Measurements from ENCODE around the gene PRDM16.

DNA sequence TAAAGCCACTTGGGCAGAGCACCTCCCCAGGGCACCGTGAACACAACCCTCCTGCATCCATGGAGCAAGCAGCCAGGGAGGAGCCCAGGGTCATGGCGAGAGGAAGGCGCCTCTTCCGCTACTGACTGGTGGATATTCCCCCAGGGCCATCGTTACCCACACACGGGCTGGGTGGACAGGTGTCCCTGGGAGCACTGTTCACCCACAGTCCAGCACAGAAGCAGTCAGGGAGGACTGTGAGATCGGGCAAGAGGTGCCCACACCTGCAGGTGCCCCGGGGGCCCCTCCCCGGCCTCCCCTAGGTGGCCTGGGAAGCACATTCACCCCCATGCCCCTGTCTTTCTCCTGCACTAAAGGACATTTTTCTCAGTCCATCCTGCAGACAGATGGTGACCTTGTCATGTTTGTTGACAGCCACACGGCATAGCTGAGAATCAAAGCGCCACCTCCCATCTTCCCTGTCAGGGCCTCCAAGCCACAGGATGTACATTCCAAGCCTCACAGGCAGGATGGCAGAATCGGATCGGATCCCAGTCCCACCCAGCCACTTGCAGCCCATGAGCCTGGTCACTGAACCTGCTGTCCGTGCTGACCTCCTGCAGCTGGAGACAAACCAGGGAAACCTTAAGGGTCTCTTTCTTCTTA lies 160.2 kb downstream of the PRDM16 start:
- TF ChIP-seq, protein P1, sequence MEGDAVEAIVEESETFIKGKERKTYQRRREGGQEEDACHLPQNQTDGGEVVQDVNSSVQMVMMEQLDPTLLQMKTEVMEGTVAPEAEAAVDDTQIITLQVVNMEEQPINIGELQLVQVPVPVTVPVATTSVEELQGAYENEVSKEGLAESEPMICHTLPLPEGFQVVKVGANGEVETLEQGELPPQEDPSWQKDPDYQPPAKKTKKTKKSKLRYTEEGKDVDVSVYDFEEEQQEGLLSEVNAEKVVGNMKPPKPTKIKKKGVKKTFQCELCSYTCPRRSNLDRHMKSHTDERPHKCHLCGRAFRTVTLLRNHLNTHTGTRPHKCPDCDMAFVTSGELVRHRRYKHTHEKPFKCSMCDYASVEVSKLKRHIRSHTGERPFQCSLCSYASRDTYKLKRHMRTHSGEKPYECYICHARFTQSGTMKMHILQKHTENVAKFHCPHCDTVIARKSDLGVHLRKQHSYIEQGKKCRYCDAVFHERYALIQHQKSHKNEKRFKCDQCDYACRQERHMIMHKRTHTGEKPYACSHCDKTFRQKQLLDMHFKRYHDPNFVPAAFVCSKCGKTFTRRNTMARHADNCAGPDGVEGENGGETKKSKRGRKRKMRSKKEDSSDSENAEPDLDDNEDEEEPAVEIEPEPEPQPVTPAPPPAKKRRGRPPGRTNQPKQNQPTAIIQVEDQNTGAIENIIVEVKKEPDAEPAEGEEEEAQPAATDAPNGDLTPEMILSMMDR (IDR thresholded peaks at IDR 0.05; ENCODE audit: insufficient read depth, low read depth, low read length): no peak
- TF ChIP-seq EZH2 (IDR thresholded peaks at IDR 0.05; ENCODE audit: insufficient read depth, low read length): no peak

Data from astrocyte (in vitro differentiated cells and primary cell).